ENCODE results near the gene HIPK3.

Gene HIPK3

DNA sequence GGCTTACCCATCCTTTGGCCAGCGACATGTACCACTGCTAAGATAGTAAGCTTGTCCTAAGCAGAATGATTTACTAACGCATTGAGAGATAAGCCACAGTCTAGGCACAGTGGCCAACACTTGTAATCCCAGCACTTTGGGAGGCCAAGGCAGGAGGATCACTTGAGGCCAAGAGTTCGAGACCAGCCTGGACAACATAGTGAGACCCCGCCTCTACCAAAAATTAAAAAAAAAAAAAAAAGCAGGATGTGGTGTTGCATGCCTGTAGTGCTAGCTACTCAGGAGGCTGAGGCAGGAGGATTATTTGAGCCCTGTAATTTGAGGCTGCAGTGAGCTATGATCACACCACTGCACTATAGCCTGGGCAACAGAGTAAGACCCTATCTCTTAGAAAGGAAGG lies 93.1 kb downstream of the HIPK3 start:
- Histone ChIP-seq H3K27ac (ENCODE audit: low read length) (no peak overlapping the region), H3K9me3 (ENCODE audit: insufficient read depth, low read length) (no peaks in the 10 kb centered on the region), H4K20me1 (ENCODE audit: insufficient read depth, low read length) (no peaks in the 10 kb centered on the region), H3K4me2 (ENCODE audit: low read length) (no peak overlapping the region), H3K36me3 (replicated peaks; ENCODE audit: low read depth, low read length) (peaks cover 28% of the 10 kb centered on the region), H2AFZ (ENCODE audit: low read depth, low read length) (no peak overlapping the region), H3K27me3 (ENCODE audit: low read depth, low read length) (no peaks in the 10 kb centered on the region), H3K4me1 (ENCODE audit: low read length) (no peaks in the 10 kb centered on the region), H3K4me3 (ENCODE audit: low read length) (no peak overlapping the region), H3K9ac (ENCODE audit: low read length) (no peak overlapping the region), H3K79me2 (ENCODE audit: low read length) (no peaks in the 10 kb centered on the region)
- TF ChIP-seq CTCF (IDR thresholded peaks at IDR 0.05; ENCODE audit: low read depth, low read length) (no peak), EZH2phosphoT487 (IDR thresholded peaks at IDR 0.05; ENCODE audit: low read depth) (no peak)

DNA sequence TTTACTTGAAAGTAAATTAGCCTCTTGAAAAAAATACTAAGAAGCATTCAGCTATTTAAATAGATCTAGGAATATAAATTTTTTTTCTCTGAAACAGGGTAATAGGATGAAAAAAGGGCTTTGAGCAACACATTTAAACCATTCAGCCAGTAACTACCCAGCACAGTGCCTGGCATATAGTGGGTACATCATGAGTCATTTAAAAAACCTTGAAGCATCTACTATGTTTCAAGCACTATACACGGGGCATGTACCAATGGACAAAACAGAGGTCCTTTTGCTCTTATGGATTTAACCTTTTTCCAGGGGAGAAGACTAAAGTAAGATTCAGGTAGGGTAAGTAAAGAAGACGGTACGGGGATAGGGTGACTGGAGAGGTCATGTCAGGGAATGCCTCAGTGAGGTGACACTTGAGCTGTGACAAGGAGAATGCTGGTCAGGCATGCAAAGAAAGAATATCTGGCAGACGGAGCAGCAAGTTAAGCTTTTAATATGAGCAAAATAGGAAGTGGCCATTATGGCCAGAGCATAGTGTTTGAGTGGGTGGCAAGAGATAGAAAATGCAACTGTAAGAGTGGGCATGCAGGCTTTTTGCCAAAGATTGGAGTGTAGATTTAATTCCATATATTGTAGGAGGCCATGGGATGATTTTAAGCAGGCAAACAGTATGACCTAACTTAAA lies 101.1 kb downstream of the HIPK3 start:
- Histone ChIP-seq H3K27me3 (ENCODE audit: low read depth, low read length) (no peaks in the 10 kb centered on the region), H4K20me1 (ENCODE audit: insufficient read depth, low read length) (no peaks in the 10 kb centered on the region), H3K9ac (ENCODE audit: low read length) (no peak overlapping the region), H3K79me2 (ENCODE audit: low read length) (no peaks in the 10 kb centered on the region), H3K9me3 (ENCODE audit: insufficient read depth, low read length) (no peaks in the 10 kb centered on the region), H3K4me1 (ENCODE audit: low read length) (no peaks in the 10 kb centered on the region), H3K36me3 (replicated peaks; ENCODE audit: low read depth, low read length) (peaks cover 6% of the 10 kb centered on the region), H3K4me2 (ENCODE audit: low read length) (no peak overlapping the region), H3K27ac (ENCODE audit: low read length) (no peak overlapping the region), H3K4me3 (ENCODE audit: low read length) (no peak overlapping the region), H2AFZ (ENCODE audit: low read depth, low read length) (no peak overlapping the region)
- TF ChIP-seq CTCF (IDR thresholded peaks at IDR 0.05; ENCODE audit: low read depth, low read length) (no peak), EZH2phosphoT487 (IDR thresholded peaks at IDR 0.05; ENCODE audit: low read depth) (no peak)

- no peak overlapping the region for H3K9ac ChIP-seq (ENCODE audit: low read length)
Observed at GRCh38 chr11:33360642-33361041, 103.5 kb downstream of the HIPK3 start.

More at GRCh38 chr11:33360642-33361041, 103.5 kb downstream of the HIPK3 start:
- Histone ChIP-seq H3K9me3 (ENCODE audit: insufficient read depth, low read length) (no peaks in the 10 kb centered on the region), H3K4me3 (ENCODE audit: low read length) (no peak overlapping the region), H3K4me2 (ENCODE audit: low read length) (no peak overlapping the region), H3K27ac (ENCODE audit: low read length) (no peak overlapping the region), H4K20me1 (ENCODE audit: insufficient read depth, low read length) (no peaks in the 10 kb centered on the region), H3K36me3 (replicated peaks; ENCODE audit: low read depth, low read length) (no peaks in the 10 kb centered on the region), H3K4me1 (ENCODE audit: low read length) (no peaks in the 10 kb centered on the region), H2AFZ (ENCODE audit: low read depth, low read length) (no peak overlapping the region), H3K27me3 (ENCODE audit: low read depth, low read length) (peaks cover 7% of the 10 kb centered on the region; the same call in 1 of the 2 replicates), H3K79me2 (ENCODE audit: low read length) (no peaks in the 10 kb centered on the region)
- TF ChIP-seq EZH2phosphoT487 (IDR thresholded peaks at IDR 0.05; ENCODE audit: low read depth) = no peak
- TF ChIP-seq CTCF (IDR thresholded peaks at IDR 0.05; ENCODE audit: low read depth, low read length) = no peak

Data from OCI-LY3 (cell line).